H9 (cell line): ENCODE data around the gene SVEP1. TPM values are rescaled to one million over a fixed set of nuclear protein-coding genes. Genes with fewer than 3 reads are reported as not detected.
"Not testable (repeated sequence)": the region's sequence is repeated elsewhere in the genome, so short reads cannot be mapped to it uniquely, and the experiment has no call there.

ENCODE experiments used
- DNase-seq: peaks from one replicate; pipeline ENCODE4 v3.0.0-alpha.2; 2017
- H2AFZ ChIP-seq: one replicate; pipeline ENCODE4 v1.6.1; 2013; ENCODE audit warnings: mild to moderate bottlenecking, low read length, control low read depth, moderate library complexity
- H2AK5ac ChIP-seq: 2 replicates; pipeline ENCODE4 v1.6.1; 2013; ENCODE audit warnings: low read length, control low read depth, mixed read lengths; ENCODE audit not compliant: insufficient read length
- H2BK120ac ChIP-seq: one replicate; pipeline ENCODE4 v1.6.1; 2013; ENCODE audit warnings: low read depth, mild to moderate bottlenecking, low read length, control low read depth, inconsistent platforms; ENCODE audit not compliant: poor library complexity, severe bottlenecking
- H2BK12ac ChIP-seq: 2 replicates; pipeline ENCODE4 v1.6.1; 2013; ENCODE audit warnings: low read length, control low read depth, mixed read lengths, low read depth; ENCODE audit not compliant: insufficient read length
- H2BK15ac ChIP-seq: 2 replicates; pipeline ENCODE4 v1.6.1; 2013; ENCODE audit warnings: low read depth, low read length, control low read depth
- H2BK20ac ChIP-seq: one replicate; pipeline ENCODE4 v1.6.1; 2013; ENCODE audit warnings: low read depth, mild to moderate bottlenecking, low read length, control low read depth, inconsistent platforms; ENCODE audit not compliant: poor library complexity, severe bottlenecking
- H2BK5ac ChIP-seq: 2 replicates; pipeline ENCODE4 v1.6.1; 2013; ENCODE audit warnings: low read length, control low read depth, mixed read lengths; ENCODE audit not compliant: insufficient read length
- H3K14ac ChIP-seq: 2 replicates; pipeline ENCODE4 v1.6.1; 2013; ENCODE audit warnings: low read length, control low read depth; ENCODE audit not compliant: insufficient read depth
- H3K18ac ChIP-seq: 2 replicates; pipeline ENCODE4 v1.6.1; 2013; ENCODE audit warnings: low read depth, mild to moderate bottlenecking, mixed read lengths, low read length, control low read depth; ENCODE audit not compliant: insufficient read length
- H3K23ac ChIP-seq: 2 replicates; pipeline ENCODE4 v1.6.1; 2013; ENCODE audit warnings: low read length, control low read depth, mixed read lengths, low read depth; ENCODE audit not compliant: insufficient read length
- H3K23me2 ChIP-seq: 2 replicates; pipeline ENCODE4 v1.6.1; 2013; ENCODE audit warnings: low read depth, mild to moderate bottlenecking, mixed read lengths, low read length, control low read depth; ENCODE audit not compliant: insufficient read length, poor library complexity, severe bottlenecking
- H3K27ac ChIP-seq: 2 replicates; pipeline ENCODE4 v1.5.1; 2013; ENCODE audit warnings: low read length, control low read depth, mixed read lengths, low read depth; ENCODE audit not compliant: insufficient read length
- H3K27me3 ChIP-seq: 2 replicates; pipeline ENCODE4 v1.6.1; 2013; ENCODE audit warnings: low read length, control low read depth, inconsistent platforms; ENCODE audit not compliant: insufficient read depth
- H3K4ac ChIP-seq: 2 replicates; pipeline ENCODE4 v1.6.1; 2013; ENCODE audit warnings: low read depth, mild to moderate bottlenecking, control low read depth, inconsistent platforms, low read length, moderate library complexity
- H3K4me1 ChIP-seq: 2 replicates; pipeline ENCODE4 v1.6.1; 2013; ENCODE audit warnings: low read length, control low read depth, inconsistent platforms; ENCODE audit not compliant: insufficient read depth
- H3K4me2 ChIP-seq: 2 replicates; pipeline ENCODE4 v1.6.1; 2013; ENCODE audit warnings: low read length, control low read depth, mixed read lengths; ENCODE audit not compliant: insufficient read length, insufficient read depth
- H3K56ac ChIP-seq: 2 replicates; pipeline ENCODE4 v1.6.1; 2013; ENCODE audit warnings: low read depth, mild to moderate bottlenecking, mixed read lengths, low read length, control low read depth; ENCODE audit not compliant: insufficient read length
- H3K79me1 ChIP-seq: 2 replicates; pipeline ENCODE4 v1.6.1; 2013; ENCODE audit warnings: low read depth, mild to moderate bottlenecking, moderate library complexity, low read length, control low read depth, inconsistent platforms; ENCODE audit not compliant: insufficient read depth, poor library complexity, severe bottlenecking
- H3K79me2 ChIP-seq: 2 replicates; pipeline ENCODE4 v1.6.1; 2013; ENCODE audit warnings: low read length, control low read depth, inconsistent platforms; ENCODE audit not compliant: insufficient read depth
- H3K9ac ChIP-seq: 2 replicates; pipeline ENCODE4 v1.6.1; 2013; ENCODE audit warnings: low read length, control low read depth, mixed read lengths; ENCODE audit not compliant: insufficient read length; ENCODE audit errors: extremely low read depth
- H3K9me3 ChIP-seq: one replicate; pipeline ENCODE4 v1.6.1; 2013; ENCODE audit warnings: low read depth, low read length, inconsistent platforms; ENCODE audit not compliant: control insufficient read depth
- H3T11ph ChIP-seq: one replicate; pipeline ENCODE4 v1.6.1; 2013; ENCODE audit warnings: mild to moderate bottlenecking, low read length, control low read depth, inconsistent platforms
- H4K20me1 ChIP-seq: one replicate; pipeline ENCODE4 v1.6.1; 2013; ENCODE audit not compliant: control insufficient read depth, insufficient read length, insufficient read depth
- H4K5ac ChIP-seq: 2 replicates; pipeline ENCODE4 v1.6.1; 2013; ENCODE audit warnings: low read depth, mild to moderate bottlenecking, mixed read lengths, low read length, control low read depth; ENCODE audit not compliant: insufficient read length
- H4K8ac ChIP-seq: replicated peaks from 2 replicates; pipeline ENCODE4 v1.6.1; 2013; ENCODE audit warnings: low read length, control low read depth, mixed read lengths, low read depth; ENCODE audit not compliant: insufficient read length
- H4K91ac ChIP-seq: 2 replicates; pipeline ENCODE4 v1.6.1; 2013; ENCODE audit warnings: low read depth, mild to moderate bottlenecking, moderate library complexity, mixed read lengths, low read length, control low read depth; ENCODE audit not compliant: insufficient read length
- H3K27ac Mint-ChIP-seq, 3 experiments: 2 replicates in 2 of 3; 3 replicates in 1 of 3; pipeline ENCODE4 v1.8.0; 2020 to 2021; ENCODE audit warnings: mixed read lengths in 3 of 3, mild to moderate bottlenecking in 1 of 3, moderate library complexity in 1 of 3
- H3K27me3 Mint-ChIP-seq: 2 replicates; pipeline ENCODE4 v1.8.0; 2021; ENCODE audit warnings: low read depth, mild to moderate bottlenecking, moderate library complexity, mixed read lengths
- H3K36me3 Mint-ChIP-seq, 3 experiments: 2 replicates in 2 of 3; 3 replicates in 1 of 3; pipeline ENCODE4 v1.8.0; 2020 to 2021; ENCODE audit warnings: low read depth in 3 of 3, mixed read lengths in 3 of 3; ENCODE audit not compliant: insufficient read depth in 1 of 3
- H3K4me1 Mint-ChIP-seq, 2 experiments: 2 replicates each; pipeline ENCODE4 v1.8.0; 2020; ENCODE audit warnings: mixed read lengths in 2 of 2
- H3K4me3 Mint-ChIP-seq, 2 experiments: 2 replicates in 1 of 2; 3 replicates in 1 of 2; pipeline ENCODE4 v1.8.0; 2020 to 2021; ENCODE audit warnings: mild to moderate bottlenecking in 2 of 2, mixed read lengths in 2 of 2, moderate library complexity in 1 of 2
- H3K9me3 Mint-ChIP-seq, 2 experiments: 2 replicates in 1 of 2; 3 replicates in 1 of 2; pipeline ENCODE4 v1.8.0; 2020; ENCODE audit warnings: mild to moderate bottlenecking in 2 of 2, mixed read lengths in 2 of 2, moderate library complexity in 1 of 2
- CTCF ChIP-seq: fragments of 200-600 bp; sonication (generic); conservative IDR thresholded peaks from 3 replicates; pipeline ENCODE4 v1.8.0; 2021; ENCODE audit warnings: antibody characterized with exemption, mild to moderate bottlenecking
- WGBS: extraction: QIAGEN DNeasy Blood & Tissue Kit; methylation state at CpG from one replicate; pipeline ENCODE4 v1.1.7; 2013; ENCODE audit warnings: missing lambda C conversion rate, low lambda C conversion rate, mixed read lengths; ENCODE audit not compliant: insufficient read length; ENCODE audit errors: extremely low coverage; 5-methylcytosine and 5-hydroxymethylcytosine counted together
- total RNA-seq: library from RNA; stranded (reverse); gene quantifications from 2 replicates; pipeline ENCODE4 v1.2.1, GENCODE V29; 2021

SVEP1 gene
- total RNA-seq, 1 experiment from 2014 or later: 0.17 TPM

- H3K14ac ChIP-seq: no peak overlapping the region
- H2BK12ac ChIP-seq: no peak overlapping the region
- H3K79me1 ChIP-seq: no peaks in the 10 kb centered on the region
- Mint-ChIP-seq H3K4me1 (peaks cover 0 to 12% of the 10 kb centered on the region in 2 experiments; a peak in 2 of 4 replicates), H3K36me3 (peaks cover 0 to 5% (median 0%) of the 10 kb centered on the region in 3 experiments; a peak in 1 of 7 replicates), H3K9me3 (no peaks in the 10 kb centered on the region), H3K4me3 (no peak overlapping the region), H3K27me3 (no peaks in the 10 kb centered on the region), H3K27ac (no peak overlapping the region)
- H4K91ac ChIP-seq: no peak overlapping the region
- H3K4ac ChIP-seq: no peak overlapping the region
- no peaks in the 10 kb centered on the region for H4K20me1 ChIP-seq
- H3K23me2 ChIP-seq: no peaks in the 10 kb centered on the region
- H2BK5ac ChIP-seq: no peak overlapping the region
- H2BK20ac ChIP-seq: no peak overlapping the region
- no peaks in the 10 kb centered on the region for H3K27me3 ChIP-seq
- H2BK120ac ChIP-seq: no peak overlapping the region
- no peak for DNase-seq
- H3K4me1 ChIP-seq: no peaks in the 10 kb centered on the region
- H4K5ac ChIP-seq: no peak overlapping the region
- H3K9me3 ChIP-seq: no peaks in the 10 kb centered on the region
- H3K79me2 ChIP-seq: no peaks in the 10 kb centered on the region
- H2AFZ ChIP-seq: no peak overlapping the region
- H3T11ph ChIP-seq: no peak overlapping the region
- no peak overlapping the region for H2BK15ac ChIP-seq
- H3K9ac ChIP-seq: no peak overlapping the region
- no peak overlapping the region for H3K4me2 ChIP-seq
- H3K27ac ChIP-seq: no peak overlapping the region
- no peak overlapping the region for H3K18ac ChIP-seq
- TF ChIP-seq CTCF: no peak
- WGBS: no CpG with 5 or more reads among the region's 4 CpGs
- no peak overlapping the region for H3K56ac ChIP-seq
- H3K23ac ChIP-seq: no peak overlapping the region
- H2AK5ac ChIP-seq: no peak overlapping the region
- no peak overlapping the region for H4K8ac ChIP-seq
Observed at GRCh38 chr9:110615498-110615897, 36.0 kb upstream of the SVEP1 start.

- H3K27ac Mint-ChIP-seq, H3K9me3 Mint-ChIP-seq, H3K18ac ChIP-seq, H3K23me2 ChIP-seq, H3K4me2 ChIP-seq, H3K4ac ChIP-seq, H4K8ac ChIP-seq, H3K9ac ChIP-seq, H2BK5ac ChIP-seq, H3K56ac ChIP-seq, H3K4me1 ChIP-seq, H3K27ac ChIP-seq, H3K4me3 Mint-ChIP-seq, H3K9me3 ChIP-seq, H3K27me3 Mint-ChIP-seq, DNase-seq, H3K14ac ChIP-seq, H2BK120ac ChIP-seq, H2BK15ac ChIP-seq, H2AFZ ChIP-seq, H3K79me2 ChIP-seq, H2BK20ac ChIP-seq, H2AK5ac ChIP-seq, H3K79me1 ChIP-seq, H3K23ac ChIP-seq, H3K27me3 ChIP-seq, H4K5ac ChIP-seq, H4K20me1 ChIP-seq, H3K36me3 Mint-ChIP-seq, H4K91ac ChIP-seq, H3T11ph ChIP-seq, H2BK12ac ChIP-seq: not testable (repeated sequence)
- WGBS: no CpG with 5 or more reads among the region's 8 CpGs
- peaks cover 0 to 12% of the 10 kb centered on the region in 2 experiments; a peak in 2 of 4 replicates for H3K4me1 Mint-ChIP-seq
Observed at GRCh38 chr9:110614576-110614975, 35.0 kb upstream of the SVEP1 start.
